Measurements from ENCODE around the gene CAVIN3. TPM values are rescaled to one million over a fixed set of nuclear protein-coding genes. Genes with fewer than 3 reads are reported as not detected.
"Not testable (repeated sequence)": the region's sequence is repeated elsewhere in the genome, so short reads cannot be mapped to it uniquely, and the experiment has no call there.

CAVIN3 gene
- total RNA-seq, 1 donor from 2014 or later: 498 TPM

DNA sequence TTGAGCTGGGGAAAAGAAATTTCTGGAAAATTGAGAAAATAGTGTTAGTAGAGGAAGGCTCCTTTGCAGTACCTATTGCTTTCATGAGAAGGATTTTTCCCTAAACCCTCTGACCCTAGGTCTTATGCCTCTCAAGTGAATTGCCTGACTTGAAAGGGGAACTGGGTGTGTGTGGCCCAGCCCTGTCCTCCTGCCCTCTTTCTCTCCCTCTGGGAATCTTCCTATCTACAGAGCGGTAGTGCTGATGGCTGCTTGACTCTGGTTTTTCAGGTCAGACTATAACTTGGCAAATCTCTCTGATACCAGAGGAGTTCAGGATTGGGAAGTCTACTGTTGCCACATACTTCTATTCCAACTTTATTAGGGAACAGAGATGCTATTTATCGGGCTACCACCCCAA, 19.2 kb downstream of the CAVIN3 start:
- no peak overlapping the region for H3K4me3 ChIP-seq (ENCODE audit: low read depth, low read length)
- TF ChIP-seq, protein P1, sequence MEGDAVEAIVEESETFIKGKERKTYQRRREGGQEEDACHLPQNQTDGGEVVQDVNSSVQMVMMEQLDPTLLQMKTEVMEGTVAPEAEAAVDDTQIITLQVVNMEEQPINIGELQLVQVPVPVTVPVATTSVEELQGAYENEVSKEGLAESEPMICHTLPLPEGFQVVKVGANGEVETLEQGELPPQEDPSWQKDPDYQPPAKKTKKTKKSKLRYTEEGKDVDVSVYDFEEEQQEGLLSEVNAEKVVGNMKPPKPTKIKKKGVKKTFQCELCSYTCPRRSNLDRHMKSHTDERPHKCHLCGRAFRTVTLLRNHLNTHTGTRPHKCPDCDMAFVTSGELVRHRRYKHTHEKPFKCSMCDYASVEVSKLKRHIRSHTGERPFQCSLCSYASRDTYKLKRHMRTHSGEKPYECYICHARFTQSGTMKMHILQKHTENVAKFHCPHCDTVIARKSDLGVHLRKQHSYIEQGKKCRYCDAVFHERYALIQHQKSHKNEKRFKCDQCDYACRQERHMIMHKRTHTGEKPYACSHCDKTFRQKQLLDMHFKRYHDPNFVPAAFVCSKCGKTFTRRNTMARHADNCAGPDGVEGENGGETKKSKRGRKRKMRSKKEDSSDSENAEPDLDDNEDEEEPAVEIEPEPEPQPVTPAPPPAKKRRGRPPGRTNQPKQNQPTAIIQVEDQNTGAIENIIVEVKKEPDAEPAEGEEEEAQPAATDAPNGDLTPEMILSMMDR (conservative IDR thresholded peaks at IDR 0.05; ENCODE audit: low read depth, low read length): no peak
- no peak for DNase-seq (ENCODE audit: low read depth)

DNA sequence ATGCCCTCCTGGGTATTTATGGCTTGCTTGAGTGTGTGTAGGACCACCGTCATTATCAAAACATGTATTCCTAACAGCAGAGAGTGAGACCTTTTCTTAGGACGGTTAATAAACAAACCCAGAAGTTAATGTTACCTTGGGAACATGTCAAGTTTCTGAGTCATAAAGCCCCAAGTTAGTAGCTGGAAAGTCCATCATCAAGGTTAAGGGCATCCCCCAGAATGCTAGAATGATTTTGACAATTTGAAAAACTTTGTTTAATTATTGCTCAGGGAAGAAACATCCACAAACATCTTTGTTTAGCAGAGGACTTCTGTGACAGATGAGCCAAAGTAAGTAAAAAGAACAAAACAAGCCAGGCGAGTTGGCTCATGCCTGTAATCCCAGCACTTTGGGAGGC, 20.0 kb downstream of the CAVIN3 start:
- TF ChIP-seq, protein P1 (conservative IDR thresholded peaks at IDR 0.05; ENCODE audit: low read depth, low read length): no peak
- DNase-seq (ENCODE audit: low read depth): peak; percentile 79
- no peak overlapping the region for H3K4me3 ChIP-seq (ENCODE audit: low read depth, low read length)

DNA sequence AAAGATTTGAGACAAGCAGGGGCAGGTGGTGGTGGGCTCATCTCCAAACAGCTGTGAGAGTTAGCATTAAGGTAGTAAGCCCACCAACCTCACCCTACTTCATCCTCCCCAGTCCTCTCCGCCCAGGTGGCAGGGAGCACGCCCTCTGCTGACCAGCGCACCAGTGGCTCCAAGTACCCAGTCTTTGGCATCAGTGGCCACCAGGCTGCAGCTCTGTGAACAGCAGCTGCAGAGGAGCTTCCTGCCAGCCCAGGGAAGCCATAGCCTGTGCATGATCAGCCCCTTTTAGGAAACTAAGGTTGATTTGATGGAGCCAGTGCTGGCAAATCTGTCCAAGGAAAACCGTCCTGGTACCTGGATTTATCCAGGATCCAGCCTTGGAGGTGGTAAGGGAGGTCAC, 21.7 kb downstream of the CAVIN3 start:
- TF ChIP-seq, protein P1 (conservative IDR thresholded peaks at IDR 0.05; ENCODE audit: low read depth, low read length): peak; percentile 88
- H3K4me3 ChIP-seq (ENCODE audit: low read depth, low read length): no peak overlapping the region
- no peak for DNase-seq (ENCODE audit: low read depth)

DNA sequence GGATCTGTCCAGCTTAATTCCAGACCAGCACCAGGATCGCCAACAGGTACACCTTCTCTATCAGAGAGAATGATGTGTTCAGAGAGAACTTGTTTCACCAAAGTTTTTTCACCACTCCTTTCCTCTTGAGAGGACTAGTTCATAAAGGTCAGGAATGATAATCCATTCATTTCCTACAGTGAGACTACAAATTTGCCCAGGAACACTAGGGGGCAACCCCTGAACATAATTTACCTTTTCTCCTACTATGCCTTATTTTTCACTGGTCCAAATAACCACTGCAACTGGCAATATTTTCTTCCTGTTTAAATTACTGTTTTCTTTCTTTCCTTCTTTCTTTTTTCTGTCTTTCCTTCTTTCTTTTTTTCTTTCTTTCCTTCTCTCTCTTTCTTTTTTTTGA, 22.5 kb downstream of the CAVIN3 start:
- no peak overlapping the region for H3K4me3 ChIP-seq (ENCODE audit: low read depth, low read length)
- TF ChIP-seq, protein P1 (conservative IDR thresholded peaks at IDR 0.05; ENCODE audit: low read depth, low read length): peak; percentile 73
- no peak for DNase-seq (ENCODE audit: low read depth)

DNA sequence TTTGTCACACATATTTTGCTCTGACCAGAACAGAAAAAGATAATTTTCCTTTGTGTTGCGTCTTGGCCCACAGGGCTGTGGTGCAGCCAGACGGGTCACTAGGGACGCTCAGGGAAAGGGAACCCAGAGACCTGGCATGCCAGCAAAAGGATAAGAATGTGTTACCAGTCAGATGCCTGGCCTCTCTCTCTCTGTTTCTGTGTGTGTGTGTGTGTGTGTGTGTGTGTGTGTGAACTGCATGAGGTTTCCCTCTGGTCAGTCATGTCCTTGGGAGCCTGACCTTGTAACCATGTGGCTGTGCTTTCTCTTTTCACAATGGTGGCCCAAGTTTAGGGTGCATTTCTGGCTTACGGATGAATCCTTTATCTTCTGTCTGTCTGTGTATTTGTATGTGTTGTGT, 35.3 kb downstream of the CAVIN3 start:
- H3K4me3 ChIP-seq (ENCODE audit: low read depth, low read length): no peak overlapping the region
- TF ChIP-seq, protein P1 (conservative IDR thresholded peaks at IDR 0.05; ENCODE audit: low read depth, low read length): no peak
- DNase-seq (ENCODE audit: low read depth): no peak

DNA sequence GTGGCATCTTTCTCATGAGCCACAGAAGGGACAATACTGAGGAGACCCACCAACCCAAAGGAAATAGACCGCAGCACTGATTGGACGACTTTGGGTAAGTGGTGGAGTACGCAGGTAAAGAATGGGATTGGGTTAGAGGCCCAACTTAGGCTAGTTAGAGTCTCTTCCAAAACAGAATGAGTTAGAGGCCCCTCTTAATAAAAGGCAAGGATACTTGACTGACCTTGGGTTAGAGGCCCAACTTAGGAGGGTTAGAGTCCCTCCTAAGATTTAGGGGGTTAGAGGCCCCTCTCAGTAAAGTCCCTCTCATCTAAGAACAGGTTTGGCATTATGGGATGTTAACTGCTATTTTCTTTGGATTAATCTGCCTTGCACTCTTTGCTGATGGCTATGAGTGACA, 36.1 kb downstream of the CAVIN3 start:
- TF ChIP-seq, protein P1 (conservative IDR thresholded peaks at IDR 0.05; ENCODE audit: low read depth, low read length): no peak
- DNase-seq (ENCODE audit: low read depth): no peak
- H3K4me3 ChIP-seq (ENCODE audit: low read depth, low read length): no peak overlapping the region

DNA sequence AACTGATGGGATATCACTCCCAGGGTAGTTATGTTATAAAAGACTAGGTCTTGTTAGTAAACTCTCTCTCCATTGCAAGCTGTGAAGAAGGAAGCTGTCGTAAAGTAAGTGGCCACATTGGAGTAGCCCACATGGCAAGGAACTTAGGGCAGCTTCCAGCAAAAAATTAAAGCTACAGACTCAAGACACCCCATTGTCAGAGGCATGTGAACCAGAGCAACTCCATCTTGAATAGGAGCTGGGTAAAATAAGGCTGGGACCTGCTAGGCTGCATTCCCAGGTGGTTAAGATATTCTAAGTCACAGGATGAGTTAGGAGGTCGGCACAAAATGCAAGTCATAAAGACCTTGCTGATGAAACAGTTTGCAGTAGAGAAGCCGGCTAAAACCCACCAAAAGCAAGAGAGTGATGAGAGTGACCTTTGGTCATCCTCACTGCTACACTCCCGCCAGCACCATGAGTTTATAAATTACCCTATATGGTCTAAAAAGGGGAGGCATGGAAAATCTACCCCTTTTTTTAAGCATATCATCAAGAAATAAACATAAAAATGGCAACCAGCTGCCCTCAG, 36.8 kb downstream of the CAVIN3 start:
- H3K4me3 ChIP-seq (ENCODE audit: low read depth, low read length): no peak overlapping the region
- DNase-seq (ENCODE audit: low read depth): no peak
- TF ChIP-seq, protein P1 (conservative IDR thresholded peaks at IDR 0.05; ENCODE audit: low read depth, low read length): no peak

DNA sequence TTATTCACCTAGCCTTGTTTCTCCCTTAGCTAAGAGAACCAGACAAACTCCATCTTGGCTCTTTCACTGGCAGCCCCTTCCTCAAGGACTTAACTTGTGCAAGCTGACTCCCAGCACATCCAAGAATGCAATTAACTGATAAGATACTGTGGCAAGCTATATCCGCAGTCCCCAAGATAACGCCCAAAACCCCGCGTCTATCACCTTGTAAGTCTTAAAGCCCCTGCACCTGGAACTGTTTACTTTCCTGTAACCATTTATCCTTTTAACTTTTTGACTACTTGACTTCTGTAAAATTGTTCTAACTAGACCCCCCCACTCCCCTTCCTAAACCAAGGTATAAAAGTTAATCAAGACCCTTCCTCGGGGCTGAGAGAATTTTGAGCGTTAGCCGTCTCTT, 39.5 kb downstream of the CAVIN3 start:
- H3K4me3 ChIP-seq (ENCODE audit: low read depth, low read length); DNase-seq (ENCODE audit: low read depth): not testable (repeated sequence)
